ENCODE results near the gene SNX25. TPM values are rescaled to one million over a fixed set of nuclear protein-coding genes. Genes with fewer than 3 reads are reported as not detected.

Gene SNX25
- total and polyA plus RNA-seq, 2 of the 13 experiments (the other 11 are each of a cell fraction or from before 2014, with no cell fraction given), result 23.4 to 23.5 TPM

GRCh38 chr4:185235843-185236503, 26.6 kb downstream of the SNX25 start:
- BruUV-seq (replicated peaks), result no TSS peak
- H3K4me1 ChIP-seq (ENCODE audit: insufficient read depth, low read length), result peaks cover 18% of the 10 kb centered on the region
- peak; percentile 100 for ATAC-seq
- no peak overlapping the region for H2AFZ ChIP-seq (ENCODE audit: low read length)
- peaks cover 14% of the 10 kb centered on the region for H4K20me1 ChIP-seq (ENCODE audit: insufficient read depth, low read length)
- peak overlapping the region; percentile 65 for H3K4me2 ChIP-seq (ENCODE audit: low read depth, low read length)
- in situ Hi-C loops (cut with HindIII; ENCODE audit: extremely low pct_ligation_motif_present, low pct_unique_long_range_greater_than_20kb), result no loop called here
- H3K36me3 ChIP-seq (replicated peaks in 1 of 2; ENCODE audit: control insufficient read depth in 1 of 2, insufficient read depth in 2 of 2, low read length in 2 of 2), result no peaks in the 10 kb centered on the region
- peak overlapping the region in 1 of 3 experiments; percentile 7; a peak in 1 of 6 replicates for H3K4me3 ChIP-seq (replicated peaks in 1 of 3; ENCODE audit: insufficient read depth in 1 of 3, low read depth in 2 of 3, low read length in 3 of 3)
- no peaks in the 10 kb centered on the region for H3K27me3 ChIP-seq (ENCODE audit: control insufficient read depth in 1 of 2, insufficient read depth in 2 of 2, low read length in 2 of 2)
- peak; percentile 85 for DNase-seq (ENCODE audit: low spot score)
- FAIRE-seq, result peak; percentile 76
- peaks cover 11% of the 10 kb centered on the region for H3K9me3 ChIP-seq (ENCODE audit: low read length)
- WGBS (ENCODE audit: low lambda C conversion rate), result 26% methylated on average over 4 of the region's 7 CpGs
- intact Hi-C loops (cut with micrococcal nuclease; ENCODE audit: unreplicated experiment), result no loop called here
- CTCF ChIA-PET (ENCODE audit: low intra/inter-chr PET ratio, low total read pairs), result no interaction called here
- H3K27ac ChIP-seq (ENCODE audit: extremely low read length, insufficient read depth, low read length), result peak overlapping the region; percentile 61
- H3K9ac ChIP-seq (ENCODE audit: insufficient read depth, low read depth, low read length), result 0 out of 2 replicates have a peak overlapping the region, but pooled peaks have one; percentile 29
- peaks cover 33% of the 10 kb centered on the region for H3K79me2 ChIP-seq (ENCODE audit: insufficient read depth, low read length)
- POLR2A ChIA-PET, result no interaction called here
- TF ChIP-seq GTF2F1 (IDR thresholded peaks at IDR 0.05; ENCODE audit: low read length) (no peak), TCF7 (IDR thresholded peaks at IDR 0.05; ENCODE audit: low read depth) (peak; percentile 49), THAP7 (CRISPR knock-in tag; IDR thresholded peaks at IDR 0.05) (no peak), ISX (CRISPR knock-in tag; conservative IDR thresholded peaks at IDR 0.05) (no peak), NR2F6 (IDR thresholded peaks at IDR 0.05) (no peak), NR2F6 (CRISPR knock-in tag; IDR thresholded peaks at IDR 0.05) (peak; percentile 38; the same call in 1 of the 2 replicates), TAF15 (IDR thresholded peaks at IDR 0.05; ENCODE audit: low read depth, low read length, poor library complexity, severe bottlenecking) (no peak), ZNF510 (CRISPR knock-in tag; IDR thresholded peaks at IDR 0.05; ENCODE audit: low read depth) (no peak), ZNF770 (CRISPR knock-in tag; IDR thresholded peaks at IDR 0.05) (peak; percentile 70), SAP130 (CRISPR knock-in tag; IDR thresholded peaks at IDR 0.05; ENCODE audit: low read depth) (peak; percentile 69), YEATS4 (CRISPR knock-in tag; IDR thresholded peaks at IDR 0.05; ENCODE audit: borderline replicate concordance) (peak; percentile 36; the same call in 1 of the 2 replicates), DPF2 (CRISPR knock-in tag; IDR thresholded peaks at IDR 0.05; ENCODE audit: borderline replicate concordance, low read depth) (0 out of 2 replicates have a peak, but pooled peaks have one; percentile 18), ZSCAN9 (CRISPR knock-in tag; IDR thresholded peaks at IDR 0.05; ENCODE audit: borderline replicate concordance) (no peak), ETV5 (CRISPR knock-in tag; IDR thresholded peaks at IDR 0.05; ENCODE audit: borderline replicate concordance) (peak; percentile 51; the same call in 1 of the 2 replicates), SOX6 (IDR thresholded peaks at IDR 0.05) (no peak), SOX6 (CRISPR knock-in tag; IDR thresholded peaks at IDR 0.05) (peak; percentile 77), MED1 (CRISPR knock-in tag; IDR thresholded peaks at IDR 0.05) (peak; percentile 49), RXRB (CRISPR knock-in tag; IDR thresholded peaks at IDR 0.05; ENCODE audit: borderline replicate concordance) (peak; percentile 54), POGZ (CRISPR knock-in tag; IDR thresholded peaks at IDR 0.05) (0 out of 2 replicates have a peak, but pooled peaks have one; percentile 40), MXI1 (IDR thresholded peaks at IDR 0.05; ENCODE audit: borderline replicate concordance, low read depth, low read length) (peak; percentile 46; the same call in 1 of the 3 replicates), ZNF354B (CRISPR knock-in tag; IDR thresholded peaks at IDR 0.05) (no peak), ZNF317 (CRISPR knock-in tag; IDR thresholded peaks at IDR 0.05) (no peak), ZNF136 (CRISPR knock-in tag; IDR thresholded peaks at IDR 0.05; ENCODE audit: low read depth) (0 out of 2 replicates have a peak, but pooled peaks have one; percentile 28)
